ENCODE measurements around the gene TMED10. TPM values are rescaled to one million over a fixed set of nuclear protein-coding genes. Genes with fewer than 3 reads are reported as not detected.

TMED10 gene
- total RNA-seq, 1 donor from 2014 or later: 303 TPM

DNA sequence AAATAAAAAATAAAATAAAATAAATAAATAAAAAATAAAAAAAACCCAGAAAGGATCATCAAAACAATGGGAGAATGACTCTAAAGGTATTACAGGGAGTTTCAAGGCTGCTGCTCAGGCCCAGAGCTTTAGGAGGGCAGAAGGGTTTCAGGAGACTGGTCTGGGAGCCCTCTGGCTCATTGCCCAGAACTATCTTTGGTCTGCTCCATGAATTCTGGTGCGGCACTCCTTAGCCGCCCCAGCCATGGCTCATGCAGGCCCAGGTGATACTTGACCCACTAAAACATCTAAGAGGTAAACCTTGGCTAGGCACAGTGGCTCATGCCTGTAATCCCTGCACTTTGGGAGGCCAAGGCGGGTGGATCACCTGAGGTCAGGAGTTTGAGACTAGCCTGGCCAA, 14.7 kb upstream of the TMED10 start:
- TF ChIP-seq CTCF (IDR thresholded peaks at IDR 0.05): no peak
- ATAC-seq: peak; percentile 47
- no peak for DNase-seq

GRCh38 chr14:75190023-75190422, 13.6 kb upstream of the TMED10 start:
- TF ChIP-seq CTCF (IDR thresholded peaks at IDR 0.05): no peak
- intact Hi-C loops (cut with DNase I): no loop called here
- no peak for ATAC-seq

More for the DNA sequence above, 14.7 kb upstream of the TMED10 start:
- intact Hi-C loops (cut with DNase I): no loop called here
- Histone ChIP-seq H3K36me3 (no peaks in the 10 kb centered on the region), H3K4me3 (no peak overlapping the region), H3K9me3 (no peaks in the 10 kb centered on the region), H3K27me3 (no peaks in the 10 kb centered on the region), H3K27ac (no peak overlapping the region), H3K4me1 (peaks cover under 1% of the 10 kb centered on the region)

GRCh38 chr14:75188520-75189268, 12.3 kb upstream of the TMED10 start:
- no peak overlapping the region for H3K4me3 ChIP-seq
- peaks cover 7% of the 10 kb centered on the region for H3K4me1 ChIP-seq
- H3K27me3 ChIP-seq: no peaks in the 10 kb centered on the region
- DNase-seq (no peak), ATAC-seq (peak; percentile 90)
- no peaks in the 10 kb centered on the region for H3K36me3 ChIP-seq
- H3K9me3 ChIP-seq: no peaks in the 10 kb centered on the region
- intact Hi-C loops (cut with DNase I): no loop called here
- TF ChIP-seq CTCF (IDR thresholded peaks at IDR 0.05): no peak
- peak overlapping the region; percentile 34 for H3K27ac ChIP-seq

More at GRCh38 chr14:75190023-75190422, 13.6 kb upstream of the TMED10 start:
- H3K27ac ChIP-seq: no peak overlapping the region
- H3K9me3 ChIP-seq: no peaks in the 10 kb centered on the region
- H3K4me1 ChIP-seq: no peaks in the 10 kb centered on the region
- H3K36me3 ChIP-seq: no peaks in the 10 kb centered on the region
- no peaks in the 10 kb centered on the region for H3K27me3 ChIP-seq
- H3K4me3 ChIP-seq: no peak overlapping the region
- no peak for DNase-seq

GRCh38 chr14:75188086-75188485, 11.7 kb upstream of the TMED10 start:
- Histone ChIP-seq H3K36me3 (no peaks in the 10 kb centered on the region), H3K27ac (no peak overlapping the region), H3K9me3 (no peaks in the 10 kb centered on the region), H3K27me3 (no peaks in the 10 kb centered on the region), H3K4me1 (peaks cover 13% of the 10 kb centered on the region), H3K4me3 (no peak overlapping the region)
- ATAC-seq (no peak), DNase-seq (no peak)
- intact Hi-C loops (cut with DNase I): no loop called here
- TF ChIP-seq CTCF (IDR thresholded peaks at IDR 0.05): no peak

DNA sequence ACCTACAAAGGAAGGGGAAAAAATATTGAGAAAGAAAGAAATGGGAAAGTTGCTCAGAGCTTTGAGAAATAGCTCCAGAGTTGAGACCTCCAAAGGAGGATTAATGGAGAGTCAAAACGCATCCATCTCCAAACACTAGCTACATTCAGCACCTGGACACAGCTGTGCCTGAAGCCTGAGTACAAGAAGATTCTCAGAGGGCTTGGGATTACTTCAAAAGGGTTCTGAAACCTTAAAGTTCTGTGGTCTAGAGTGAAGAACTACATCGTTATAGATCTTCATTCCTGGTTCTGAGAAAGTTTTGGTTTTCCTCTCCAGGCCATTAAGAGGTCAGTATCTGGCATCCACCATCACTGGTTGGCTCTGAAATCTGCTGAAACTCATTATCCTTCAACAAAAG, 10.5 kb upstream of the TMED10 start:
- Histone ChIP-seq H3K27me3 (no peaks in the 10 kb centered on the region), H3K4me1 (peaks cover 20% of the 10 kb centered on the region), H3K9me3 (no peaks in the 10 kb centered on the region), H3K4me3 (no peak overlapping the region), H3K27ac (no peak overlapping the region), H3K36me3 (no peaks in the 10 kb centered on the region)
- no peak for TF ChIP-seq CTCF (IDR thresholded peaks at IDR 0.05)
- no peak for DNase-seq
- no peak for ATAC-seq
- intact Hi-C loops (cut with DNase I): no loop called here

All from upper lobe of right lung (tissue), 1 donor.